ENCODE results near the gene HSD17B3. TPM values are rescaled to one million over a fixed set of nuclear protein-coding genes. Genes with fewer than 3 reads are reported as not detected.
"Not testable (repeated sequence)": the region's sequence is repeated elsewhere in the genome, so short reads cannot be mapped to it uniquely, and the experiment has no call there.

Gene HSD17B3
- polyA plus RNA-seq, 4 donors: 1.5 to 83.0 (median 7.5) TPM

- Histone ChIP-seq H3K27me3 (ENCODE audit: control insufficient read depth in 3 of 3, insufficient read depth in 3 of 3, low read length in 3 of 3) (no peaks in the 10 kb centered on the region), H3K4me3 (ENCODE audit: low read depth in 1 of 3, low read length in 3 of 3) (no peak overlapping the region), H3K27ac (ENCODE audit: low read depth in 1 of 3, low read length in 2 of 3) (peak overlapping the region in 2 of 3 donors; percentile 28 to 41), H3K36me3 (ENCODE audit: control insufficient read depth in 3 of 3, insufficient read depth in 2 of 3, low read depth in 1 of 3, low read length in 3 of 3) (peaks cover 2 to 16% (median 6%) of the 10 kb centered on the region in 3 donors), H3K9me3 (ENCODE audit: control insufficient read depth in 2 of 2, insufficient read depth in 1 of 2, low read depth in 1 of 2, low read length in 1 of 2) (no peaks in the 10 kb centered on the region), H3K4me1 (ENCODE audit: control insufficient read depth in 3 of 3, insufficient read depth in 2 of 3, low read depth in 1 of 3, low read length in 2 of 3) (peaks cover 3 to 28% (median 5%) of the 10 kb centered on the region in 3 donors)
- FAIRE-seq (no peak), DNase-seq (no peak)
- WGBS, 3 donors: 73 to 92% (median 82%) methylated on average over 3 of the region's 3 CpGs
Observed at GRCh38 chr9:96340707-96341106, 38.7 kb upstream of the HSD17B3 start.

- Histone ChIP-seq H3K4me1 (ENCODE audit: control insufficient read depth in 3 of 3, insufficient read depth in 2 of 3, low read depth in 1 of 3, low read length in 2 of 3) (peaks cover 0 to 12% (median 0%) of the 10 kb centered on the region in 3 donors), H3K36me3 (ENCODE audit: control insufficient read depth in 3 of 3, insufficient read depth in 2 of 3, low read depth in 1 of 3, low read length in 3 of 3) (peaks cover 2 to 19% (median 5%) of the 10 kb centered on the region in 3 donors), H3K9me3 (ENCODE audit: control insufficient read depth in 2 of 2, insufficient read depth in 1 of 2, low read depth in 1 of 2, low read length in 1 of 2) (no peaks in the 10 kb centered on the region), H3K27ac (ENCODE audit: low read depth in 1 of 3, low read length in 2 of 3) (no peak overlapping the region), H3K4me3 (ENCODE audit: low read depth in 1 of 3, low read length in 3 of 3) (no peak overlapping the region), H3K27me3 (ENCODE audit: control insufficient read depth in 3 of 3, insufficient read depth in 3 of 3, low read length in 3 of 3) (no peaks in the 10 kb centered on the region)
- 95 to 98% (median 95%) methylated on average over 3 of the region's 3 CpGs for WGBS, 3 donors
- no peak for FAIRE-seq
- DNase-seq: no peak
Observed at GRCh38 chr9:96338299-96338698, 36.3 kb upstream of the HSD17B3 start.

GRCh38 chr9:96333958-96334357 is 32.0 kb upstream of the HSD17B3 start:
- Histone ChIP-seq H3K27ac (ENCODE audit: low read depth in 1 of 3, low read length in 2 of 3) (no peak overlapping the region), H3K27me3 (ENCODE audit: control insufficient read depth in 3 of 3, insufficient read depth in 3 of 3, low read length in 3 of 3) (no peaks in the 10 kb centered on the region), H3K9me3 (ENCODE audit: control insufficient read depth in 2 of 2, insufficient read depth in 1 of 2, low read depth in 1 of 2, low read length in 1 of 2) (no peaks in the 10 kb centered on the region), H3K4me1 (ENCODE audit: control insufficient read depth in 3 of 3, insufficient read depth in 2 of 3, low read depth in 1 of 3, low read length in 2 of 3) (no peaks in the 10 kb centered on the region), H3K36me3 (ENCODE audit: control insufficient read depth in 3 of 3, insufficient read depth in 2 of 3, low read depth in 1 of 3, low read length in 3 of 3) (peaks cover 2 to 25% (median 2%) of the 10 kb centered on the region in 3 donors), H3K4me3 (ENCODE audit: low read depth in 1 of 3, low read length in 3 of 3) (no peak overlapping the region)
- FAIRE-seq (no peak), DNase-seq (no peak)
- 56 to 70% (median 68%) methylated on average over 1 of the region's 1 CpG for WGBS, 3 donors

DNA sequence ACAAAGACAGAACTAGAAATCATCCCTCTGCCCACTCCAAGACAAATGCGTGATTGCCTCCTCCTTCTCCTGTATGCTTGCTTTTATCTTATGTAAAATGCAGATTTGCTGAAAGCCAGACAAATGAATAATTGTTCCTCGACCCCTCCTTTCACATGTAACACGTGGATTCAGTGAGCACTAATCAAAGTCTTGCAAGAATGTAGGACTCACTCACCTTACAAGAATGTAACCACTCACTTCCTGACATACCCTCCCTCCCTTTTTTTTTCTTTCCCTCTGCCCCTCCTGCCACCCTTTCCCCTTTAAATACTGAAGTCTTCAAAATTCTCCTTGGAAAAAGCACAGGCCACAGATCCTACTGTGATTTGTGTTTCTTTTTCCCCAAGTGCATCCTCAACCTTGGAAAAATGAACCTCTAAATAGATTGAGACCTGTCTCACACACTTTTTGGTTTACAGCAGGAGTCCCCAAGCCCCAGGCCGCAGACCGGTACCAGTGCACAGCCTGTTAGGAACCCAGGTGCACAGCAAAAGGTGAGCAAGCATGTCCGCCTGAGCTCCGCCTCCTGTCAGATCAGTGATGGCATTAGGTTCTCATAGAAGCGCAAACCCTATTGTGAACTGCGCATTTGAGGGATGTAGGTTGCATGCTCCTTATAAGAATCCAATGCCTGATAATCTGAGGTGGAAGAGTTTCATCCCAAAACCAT is 29.4 kb upstream of the HSD17B3 start:
- Histone ChIP-seq H3K27ac (ENCODE audit: low read depth in 1 of 3, low read length in 2 of 3) (no peak overlapping the region), H3K36me3 (ENCODE audit: control insufficient read depth in 3 of 3, insufficient read depth in 2 of 3, low read depth in 1 of 3, low read length in 3 of 3) (peaks cover under 1 to 35% (median 2%) of the 10 kb centered on the region in 3 donors), H3K27me3 (ENCODE audit: control insufficient read depth in 3 of 3, insufficient read depth in 3 of 3, low read length in 3 of 3) (no peaks in the 10 kb centered on the region), H3K4me3 (ENCODE audit: low read depth in 1 of 3, low read length in 3 of 3) (no peak overlapping the region), H3K9me3 (ENCODE audit: control insufficient read depth in 2 of 2, insufficient read depth in 1 of 2, low read depth in 1 of 2, low read length in 1 of 2) (no peaks in the 10 kb centered on the region), H3K4me1 (ENCODE audit: control insufficient read depth in 3 of 3, insufficient read depth in 2 of 3, low read depth in 1 of 3, low read length in 2 of 3) (no peaks in the 10 kb centered on the region)
- 81 to 89% (median 87%) methylated on average over 9 of the region's 9 CpGs for WGBS, 3 donors
- no peak for FAIRE-seq
- DNase-seq: no peak

GRCh38 chr9:96327694-96328352 is 25.8 kb upstream of the HSD17B3 start:
- Histone ChIP-seq H3K9me3 (ENCODE audit: control insufficient read depth in 2 of 2, insufficient read depth in 1 of 2, low read depth in 1 of 2, low read length in 1 of 2) (no peaks in the 10 kb centered on the region), H3K4me1 (ENCODE audit: control insufficient read depth in 3 of 3, insufficient read depth in 2 of 3, low read depth in 1 of 3, low read length in 2 of 3) (no peaks in the 10 kb centered on the region), H3K4me3 (ENCODE audit: low read depth in 1 of 3, low read length in 3 of 3) (no peak overlapping the region), H3K27me3 (ENCODE audit: control insufficient read depth in 3 of 3, insufficient read depth in 3 of 3, low read length in 3 of 3) (no peaks in the 10 kb centered on the region), H3K27ac (ENCODE audit: low read depth in 1 of 3, low read length in 2 of 3) (no peak overlapping the region), H3K36me3 (ENCODE audit: control insufficient read depth in 3 of 3, insufficient read depth in 2 of 3, low read depth in 1 of 3, low read length in 3 of 3) (peaks cover 0 to 41% (median 2%) of the 10 kb centered on the region in 3 donors)
- DNase-seq: peak; percentile 65 to 67
- WGBS, 3 donors: 19 to 35% (median 27%) methylated on average over 1 of the region's 1 CpG
- FAIRE-seq: peak; percentile 26

- Histone ChIP-seq H3K4me3 (ENCODE audit: low read depth in 1 of 3, low read length in 3 of 3) (no peak overlapping the region), H3K36me3 (ENCODE audit: control insufficient read depth in 3 of 3, insufficient read depth in 2 of 3, low read depth in 1 of 3, low read length in 3 of 3) (peaks cover 2 to 43% (median 7%) of the 10 kb centered on the region in 3 donors), H3K27me3 (ENCODE audit: control insufficient read depth in 3 of 3, insufficient read depth in 3 of 3, low read length in 3 of 3) (no peaks in the 10 kb centered on the region), H3K4me1 (ENCODE audit: control insufficient read depth in 3 of 3, insufficient read depth in 2 of 3, low read depth in 1 of 3, low read length in 2 of 3) (no peaks in the 10 kb centered on the region), H3K9me3 (ENCODE audit: control insufficient read depth in 2 of 2, insufficient read depth in 1 of 2, low read depth in 1 of 2, low read length in 1 of 2) (no peaks in the 10 kb centered on the region), H3K27ac (ENCODE audit: low read depth in 1 of 3, low read length in 2 of 3) (no peak overlapping the region)
- DNase-seq (no peak), FAIRE-seq (no peak)
Observed at GRCh38 chr9:96323169-96323568, 21.2 kb upstream of the HSD17B3 start.

DNA sequence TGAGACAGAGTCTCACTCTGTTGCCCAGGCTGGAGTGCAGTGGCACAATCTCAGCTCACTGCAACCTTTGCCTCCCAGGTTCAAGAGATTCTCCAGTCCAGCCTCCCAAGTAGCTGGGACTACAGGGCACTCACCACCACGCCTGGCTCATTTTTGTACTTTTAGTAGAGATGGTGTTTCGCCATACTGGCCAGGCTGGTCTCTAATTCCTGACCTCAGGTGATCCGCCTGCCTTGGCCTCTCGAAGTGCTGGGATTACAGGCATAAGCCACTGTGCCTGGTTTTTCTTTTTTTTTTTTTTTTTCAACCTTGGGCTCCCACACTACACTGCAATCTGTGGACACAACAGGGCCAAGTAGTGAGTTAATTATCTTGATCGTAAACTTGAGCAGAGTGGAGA is 20.8 kb upstream of the HSD17B3 start:
- not testable (repeated sequence) for FAIRE-seq; H3K4me1 ChIP-seq (ENCODE audit: control insufficient read depth in 3 of 3, insufficient read depth in 2 of 3, low read depth in 1 of 3, low read length in 2 of 3); H3K27me3 ChIP-seq (ENCODE audit: control insufficient read depth in 3 of 3, insufficient read depth in 3 of 3, low read length in 3 of 3); H3K27ac ChIP-seq (ENCODE audit: low read depth in 1 of 3, low read length in 2 of 3); H3K4me3 ChIP-seq (ENCODE audit: low read depth in 1 of 3, low read length in 3 of 3); H3K9me3 ChIP-seq (ENCODE audit: control insufficient read depth in 2 of 2, insufficient read depth in 1 of 2, low read depth in 1 of 2, low read length in 1 of 2)
- WGBS, 3 donors: 87 to 90% (median 87%) methylated on average over 5 of the region's 5 CpGs
- peaks cover 2 to 44% (median 7%) of the 10 kb centered on the region in 3 donors for H3K36me3 ChIP-seq (ENCODE audit: control insufficient read depth in 3 of 3, insufficient read depth in 2 of 3, low read depth in 1 of 3, low read length in 3 of 3)
- DNase-seq: peak in 1 of 2 donors; percentile 16

GRCh38 chr9:96322210-96322609 is 20.2 kb upstream of the HSD17B3 start:
- not testable (repeated sequence) for H3K9me3 ChIP-seq (ENCODE audit: control insufficient read depth in 2 of 2, insufficient read depth in 1 of 2, low read depth in 1 of 2, low read length in 1 of 2); H3K27me3 ChIP-seq (ENCODE audit: control insufficient read depth in 3 of 3, insufficient read depth in 3 of 3, low read length in 3 of 3); H3K4me3 ChIP-seq (ENCODE audit: low read depth in 1 of 3, low read length in 3 of 3); H3K27ac ChIP-seq (ENCODE audit: low read depth in 1 of 3, low read length in 2 of 3); H3K4me1 ChIP-seq (ENCODE audit: control insufficient read depth in 3 of 3, insufficient read depth in 2 of 3, low read depth in 1 of 3, low read length in 2 of 3); FAIRE-seq; DNase-seq
- peaks cover 2 to 42% (median 7%) of the 10 kb centered on the region in 3 donors for H3K36me3 ChIP-seq (ENCODE audit: control insufficient read depth in 3 of 3, insufficient read depth in 2 of 3, low read depth in 1 of 3, low read length in 3 of 3)
- whole genome bisulfite sequencing, 3 donors: 86 to 93% (median 90%) methylated on average over 3 of the region's 3 CpGs

Data from small intestine (tissue), 7 donors.